GM12873 (cell line): Measurements from ENCODE around the gene EXOC7.

Experiments used
- TF ChIP-seq, protein P1 (sequence below): IDR thresholded peaks from 2 replicates; pipeline ENCODE4 v1.5.1; 2012; ENCODE audit warnings: low read depth, mild to moderate bottlenecking, moderate library complexity, low read length, control low read depth; ENCODE audit not compliant: insufficient read depth; ENCODE audit errors: missing control alignments

The EXOC7 gene

DNA sequence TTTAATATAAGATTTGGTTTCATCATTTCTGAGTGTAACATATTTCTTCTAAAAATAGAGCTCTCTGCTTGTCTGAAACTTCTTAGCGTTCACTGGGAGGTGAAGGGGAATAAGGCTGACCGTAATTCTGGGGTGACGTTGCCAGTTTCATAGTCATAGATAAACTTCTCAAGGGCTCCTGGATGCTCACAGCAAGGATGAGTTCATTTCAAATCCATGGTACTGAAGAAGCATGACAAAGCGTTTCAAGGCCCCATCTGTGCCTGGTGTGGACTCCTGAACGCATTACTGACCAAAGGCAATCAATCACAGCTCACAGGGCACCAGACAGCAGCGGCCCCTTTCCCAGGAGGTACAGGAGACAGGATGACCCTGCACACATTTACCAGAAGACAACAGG, 64.5 kb downstream of the EXOC7 start:
- TF ChIP-seq, protein P1, sequence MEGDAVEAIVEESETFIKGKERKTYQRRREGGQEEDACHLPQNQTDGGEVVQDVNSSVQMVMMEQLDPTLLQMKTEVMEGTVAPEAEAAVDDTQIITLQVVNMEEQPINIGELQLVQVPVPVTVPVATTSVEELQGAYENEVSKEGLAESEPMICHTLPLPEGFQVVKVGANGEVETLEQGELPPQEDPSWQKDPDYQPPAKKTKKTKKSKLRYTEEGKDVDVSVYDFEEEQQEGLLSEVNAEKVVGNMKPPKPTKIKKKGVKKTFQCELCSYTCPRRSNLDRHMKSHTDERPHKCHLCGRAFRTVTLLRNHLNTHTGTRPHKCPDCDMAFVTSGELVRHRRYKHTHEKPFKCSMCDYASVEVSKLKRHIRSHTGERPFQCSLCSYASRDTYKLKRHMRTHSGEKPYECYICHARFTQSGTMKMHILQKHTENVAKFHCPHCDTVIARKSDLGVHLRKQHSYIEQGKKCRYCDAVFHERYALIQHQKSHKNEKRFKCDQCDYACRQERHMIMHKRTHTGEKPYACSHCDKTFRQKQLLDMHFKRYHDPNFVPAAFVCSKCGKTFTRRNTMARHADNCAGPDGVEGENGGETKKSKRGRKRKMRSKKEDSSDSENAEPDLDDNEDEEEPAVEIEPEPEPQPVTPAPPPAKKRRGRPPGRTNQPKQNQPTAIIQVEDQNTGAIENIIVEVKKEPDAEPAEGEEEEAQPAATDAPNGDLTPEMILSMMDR, result no peak

DNA sequence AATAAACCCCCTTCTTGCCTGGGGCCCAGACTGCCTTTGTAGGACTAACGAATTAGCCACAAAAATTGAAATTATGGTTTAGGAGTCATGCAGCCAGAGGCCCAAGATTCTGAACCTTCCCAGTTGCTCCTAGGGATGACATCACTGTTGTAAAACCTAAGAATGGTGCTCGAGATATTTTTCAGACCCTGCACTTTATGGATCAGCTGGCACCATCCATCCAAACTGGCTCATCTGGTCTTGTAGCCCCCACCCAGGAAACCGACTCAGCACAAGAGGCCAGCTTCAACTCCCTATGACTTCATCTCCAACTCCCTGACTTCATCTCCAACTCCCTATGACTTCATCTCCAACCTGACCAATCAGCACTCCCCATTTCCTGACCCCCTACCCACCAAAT, 65.5 kb downstream of the EXOC7 start:
- TF ChIP-seq, protein P1, result no peak

DNA sequence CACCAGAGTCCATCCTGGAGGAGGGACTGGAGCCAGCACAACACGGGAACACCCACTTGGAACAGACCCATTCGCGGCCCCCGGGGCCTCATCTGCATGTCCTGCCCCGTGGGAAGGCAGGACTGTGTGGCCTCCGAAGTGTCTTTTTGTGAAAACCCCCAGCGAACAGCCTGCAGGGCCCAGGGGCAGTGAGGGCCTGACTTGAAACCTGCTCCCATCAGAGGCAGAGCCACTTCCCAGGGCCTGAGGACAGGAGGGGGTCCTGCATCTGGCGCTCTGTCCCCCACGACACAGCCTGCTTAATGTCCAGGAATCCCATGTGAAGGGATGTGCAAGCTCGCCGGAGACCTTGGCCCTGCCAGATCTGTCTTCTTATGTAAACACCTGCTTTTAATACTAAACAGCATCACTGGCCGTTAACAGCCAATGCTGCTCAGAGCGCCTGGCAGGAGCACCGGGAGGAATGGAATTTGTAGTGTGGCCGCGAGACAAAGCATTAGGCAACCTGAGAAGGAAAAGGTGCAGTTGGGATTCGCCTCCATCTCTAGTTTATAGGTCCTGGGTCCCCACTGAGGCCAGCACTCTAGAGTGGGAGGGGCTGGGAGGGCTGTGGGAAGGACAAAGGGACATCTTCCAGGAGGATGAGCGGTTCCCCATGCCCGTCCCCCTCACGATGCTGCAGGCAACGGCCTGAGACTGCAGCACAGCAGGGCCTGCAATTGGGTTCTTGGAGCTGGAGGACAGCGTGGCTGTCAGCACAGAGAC, 66.9 kb downstream of the EXOC7 start:
- TF ChIP-seq, protein P1, result no peak

DNA sequence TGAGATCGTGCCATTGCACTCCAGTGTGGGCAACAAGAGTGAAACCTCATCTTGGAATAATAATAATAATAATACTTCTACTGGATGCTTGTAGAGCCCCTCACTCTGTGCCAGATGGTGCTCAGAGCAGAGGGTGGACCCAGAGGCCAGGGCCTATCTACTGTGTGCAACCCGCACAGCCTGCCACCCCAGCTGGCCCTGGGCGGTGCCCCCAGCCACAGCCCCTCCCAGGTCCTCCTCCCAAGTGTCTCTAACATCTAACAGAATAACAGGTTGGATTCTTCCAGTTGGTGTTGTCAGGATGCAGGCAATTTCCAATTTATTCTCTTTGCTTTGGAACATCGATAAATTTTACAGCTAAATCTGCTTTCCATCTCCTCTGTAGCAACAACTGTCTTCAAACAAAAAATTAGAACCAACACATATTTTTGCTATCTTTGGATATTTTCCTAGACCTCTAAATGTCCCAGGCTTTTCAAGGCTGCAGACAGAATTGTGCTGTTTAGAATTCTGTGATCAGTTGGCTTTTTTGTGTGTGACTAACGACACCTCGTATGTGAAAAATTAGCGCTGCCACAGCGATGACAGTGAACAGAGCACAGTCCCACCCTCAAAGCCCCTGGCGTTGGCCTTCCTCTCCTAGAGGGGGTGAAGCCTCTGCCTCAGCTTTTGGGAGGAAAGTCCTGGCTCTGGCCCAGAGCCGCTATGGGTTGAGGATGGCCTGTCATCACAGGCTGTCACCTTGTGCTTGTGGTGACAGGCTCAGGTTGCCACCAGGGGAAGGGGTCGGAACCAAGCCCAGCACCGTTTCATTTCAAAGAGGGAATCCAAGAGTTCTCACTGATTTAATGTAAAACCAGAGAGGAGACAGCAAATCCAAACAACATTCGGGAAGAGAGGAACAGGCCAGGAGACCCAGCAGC, 68.9 kb downstream of the EXOC7 start:
- TF ChIP-seq, protein P1, result no peak

DNA sequence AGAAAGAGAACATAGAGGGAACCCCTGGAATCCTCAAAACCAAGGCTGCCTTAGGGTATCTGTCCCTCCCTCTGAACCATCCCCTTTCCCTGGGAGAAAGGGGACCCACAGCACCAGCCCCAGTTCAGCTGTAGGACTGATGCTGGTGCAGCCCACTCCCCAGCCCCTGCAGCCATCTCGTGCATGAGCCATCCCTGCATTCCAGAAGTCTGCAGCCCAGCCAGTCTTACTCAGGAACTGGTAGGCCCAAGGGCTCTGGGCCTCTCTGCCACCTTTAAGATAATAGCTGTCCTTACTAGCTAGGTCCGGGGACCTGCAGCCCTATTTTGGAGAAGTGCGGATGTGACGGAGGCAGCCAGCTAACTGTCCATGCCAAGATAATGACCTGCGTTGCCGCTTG, 70.4 kb downstream of the EXOC7 start:
- TF ChIP-seq, protein P1, result no peak

DNA sequence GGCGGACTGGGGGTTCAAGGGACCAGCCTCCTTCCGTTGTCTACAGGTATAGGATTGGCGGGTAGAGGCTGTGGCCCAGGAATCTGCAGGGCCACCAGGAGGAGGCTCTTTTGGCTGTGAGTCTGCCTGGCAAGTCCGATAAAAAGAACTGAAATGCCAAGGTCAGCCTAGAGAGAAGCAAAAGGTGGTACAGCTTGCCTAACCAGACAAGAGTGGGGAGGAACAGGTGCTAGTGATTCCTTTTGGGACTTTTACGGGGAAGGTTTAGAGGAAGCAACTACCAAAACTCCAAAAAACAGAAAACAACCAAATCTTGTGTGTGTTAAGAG, 70.8 kb downstream of the EXOC7 start:
- TF ChIP-seq, protein P1, result no peak

DNA sequence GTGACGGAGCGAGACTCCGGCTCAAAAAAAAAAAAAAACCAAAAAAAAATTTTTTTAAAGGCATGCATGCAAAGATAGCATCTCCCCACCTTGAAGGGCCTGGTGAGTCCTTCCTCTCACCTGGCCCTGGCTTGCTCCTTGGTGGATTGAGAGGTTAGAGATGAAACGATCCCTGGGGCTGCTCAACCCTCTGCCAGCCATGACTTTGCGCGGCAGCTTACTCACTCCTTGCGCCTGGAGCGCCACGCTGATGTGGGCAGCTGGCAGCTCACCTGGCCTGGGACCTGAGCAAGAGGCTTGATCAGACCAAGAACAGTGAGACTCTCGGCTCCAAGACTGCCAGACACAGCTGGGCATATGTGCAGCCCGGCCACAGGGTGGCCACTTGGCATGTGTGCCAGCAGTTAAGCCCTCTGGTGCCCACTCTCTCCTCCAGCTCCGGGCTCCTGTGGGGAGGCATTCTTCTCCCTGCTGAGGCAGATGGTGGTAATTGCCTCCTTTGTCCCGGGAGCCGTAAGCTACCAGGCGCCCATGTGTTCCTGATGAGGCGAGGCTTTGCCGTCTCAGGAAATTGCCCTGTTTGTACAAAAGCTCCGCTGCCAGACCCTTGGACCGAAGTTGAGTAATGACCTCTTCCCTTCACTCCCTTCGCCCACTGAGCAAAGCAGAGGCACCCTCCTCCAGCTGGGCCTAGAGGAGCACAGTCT, 71.4 kb downstream of the EXOC7 start:
- TF ChIP-seq, protein P1, result peak; percentile 6
